Activated CD8-positive, alpha-beta memory T cell treated with anti-CD3 and anti-CD28 coated beads for 48 hours (primary cell): ENCODE data around the gene UNCX.

Source experiments
- DNase-seq, 3 experiments: peaks; one replicate each; pipeline ENCODE4 v3.0.0-alpha.2; 2020; ENCODE audit warnings: low read depth in 2 of 3, low spot score in 2 of 3

Gene UNCX

GRCh38 chr7:1214516-1214915, 18.2 kb upstream of the UNCX start:
- DNase-seq: no peak

GRCh38 chr7:1218541-1219165, 14.0 kb upstream of the UNCX start:
- no peak for DNase-seq

- DNase-seq: no peak
Observed at GRCh38 chr7:1219498-1219897, 13.2 kb upstream of the UNCX start.

- no peak for DNase-seq
Observed at GRCh38 chr7:1220000-1220726, 12.5 kb upstream of the UNCX start.

- no peak for DNase-seq
Observed at GRCh38 chr7:1220977-1221745, 11.5 kb upstream of the UNCX start.

- no peak for DNase-seq
Observed at GRCh38 chr7:1223196-1223981, 9.3 kb upstream of the UNCX start.

GRCh38 chr7:1224086-1224716, 8.5 kb upstream of the UNCX start:
- DNase-seq: no peak

- DNase-seq: no peak
Observed at GRCh38 chr7:1225030-1225429, 7.6 kb upstream of the UNCX start.

GRCh38 chr7:1225441-1226185, 7.1 kb upstream of the UNCX start:
- DNase-seq: no peak

- DNase-seq: no peak
Observed at GRCh38 chr7:1226186-1226901, 6.3 kb upstream of the UNCX start.

GRCh38 chr7:1227071-1227804, 5.4 kb upstream of the UNCX start:
- no peak for DNase-seq

- no peak for DNase-seq
Observed at GRCh38 chr7:1227814-1228544, 4.7 kb upstream of the UNCX start.

GRCh38 chr7:1228545-1229201, 4.0 kb upstream of the UNCX start:
- no peak for DNase-seq

- DNase-seq: no peak
Observed at GRCh38 chr7:1229202-1229947, 3.3 kb upstream of the UNCX start.

- no peak for DNase-seq
Observed at GRCh38 chr7:1229956-1230355, 2.7 kb upstream of the UNCX start.

- no peak for DNase-seq
Observed at GRCh38 chr7:1230411-1231213, 2.1 kb upstream of the UNCX start.
